Psoas muscle (tissue), 8 donors: ENCODE measurements around the gene NENF. TPM values are rescaled to one million over a fixed set of nuclear protein-coding genes. Genes with fewer than 3 reads are reported as not detected.
A peak's percentile ranks its signal among the peaks of the same experiment; 100 is the strongest.

Experiments used
- ATAC-seq, 4 donors: fragments of 200-7000 bp; cut with Tn5 transposase; one replicate each; pipeline ENCODE4 v1.9.1; 2020; ENCODE audit warnings: moderate library complexity in 3 of 4, mild to moderate bottlenecking in 2 of 4
- DNase-seq, 2 donors: peaks; one replicate each; pipeline ENCODE4 v3.0.0-alpha.2; 2020
- H3K27ac ChIP-seq: fragments of 200-600 bp; one replicate; pipeline ENCODE4 v1.8.0; 2022
- H3K27me3 ChIP-seq, 3 donors: fragments of 200-600 bp in 1 of 3; one replicate each; pipeline versions ENCODE4 v1.6.1 to v1.8.0; 2013 to 2022; ENCODE audit warnings: low read length in 2 of 3, mild to moderate bottlenecking in 2 of 3, moderate library complexity in 1 of 3; ENCODE audit not compliant: insufficient read depth in 3 of 3
- H3K36me3 ChIP-seq, 2 donors: fragments of 200-600 bp in 1 of 2; one replicate each; pipeline versions ENCODE4 v1.6.1 to v1.8.0; 2013 to 2022; ENCODE audit warnings: low read depth in 1 of 2, mild to moderate bottlenecking in 1 of 2, moderate library complexity in 1 of 2; ENCODE audit not compliant: insufficient read depth in 1 of 2
- H3K4me1 ChIP-seq: fragments of 200-600 bp; one replicate; pipeline ENCODE4 v1.8.0; 2022
- H3K4me3 ChIP-seq: fragments of 200-600 bp; one replicate; pipeline ENCODE4 v1.8.0; 2022; ENCODE audit warnings: mild to moderate bottlenecking
- H3K9me3 ChIP-seq: fragments of 200-600 bp; one replicate; pipeline ENCODE4 v1.8.0; 2022
- CTCF ChIP-seq: fragments of 200-600 bp; IDR thresholded peaks from one replicate; pipeline ENCODE4 v1.8.0; 2022; ENCODE audit warnings: antibody characterized with exemption
- WGBS, 3 donors: extraction: QIAGEN DNeasy Blood & Tissue Kit; methylation state at CpG; one replicate each; pipeline versions ENCODE4 v1.1.6 to v1.1.7; 2013; 5-methylcytosine and 5-hydroxymethylcytosine counted together
- intact Hi-C, 2 donors: fragments of 100-400 bp; cut with DNase I; formaldehyde crosslinking; loops; one replicate each; pipeline versions ENCODE4 v1.11.0 to v1.14.2; 2022
- polyA plus RNA-seq, 3 donors: library from polyadenylated mRNA; stranded (reverse); fragments of 200-250 nt; gene quantifications; one replicate each; pipeline ENCODE4 v1.2.3, GENCODE V29; 2013
- total RNA-seq, 4 donors: library from RNA; stranded (reverse); fragmentation: NEBNext Ultra II Directional in 2 of 4; extraction: Animal tissue kit (Norgen Biotek cat#: 25700) in 2 of 4; gene quantifications; one replicate each; pipeline versions ENCODE4 v1.2.1 to v1.2.4, GENCODE V29; 2021 to 2023
- donor health status: healthy with polysubstance abuse.
- donor health status: DM: no; HTN: no; CAD: no; lungs with moderate emphysema.
- donor health status: Bipolar disorder and iron deficiency.
- donor health status: healthy.
- donor health status: DM: yes; HTN: yes; CAD: no.
- donor health status: DM: no; HTN: no; CAD: no.
- donor health status: DM: no; HTN: no; CAD: no.
- donor health status: DM: yes; HTN: yes; CAD: no.

The NENF gene
- total and polyA plus RNA-seq, 7 donors = 59.3 to 74.9 (median 64.2) TPM

GRCh38 chr1:212402666-212403321 lies 29.9 kb upstream of the NENF start:
- WGBS, 3 donors = 90 to 93% (median 91%) methylated on average over 7 of the region's 7 CpGs
- no peaks in the 10 kb centered on the region for H3K9me3 ChIP-seq
- intact Hi-C loops = no loop called here
- ATAC-seq (no peak), DNase-seq (no peak)
- no peaks in the 10 kb centered on the region for H3K36me3 ChIP-seq
- no peak overlapping the region for H3K27ac ChIP-seq
- H3K4me1 ChIP-seq = no peaks in the 10 kb centered on the region
- no peak for TF ChIP-seq CTCF
- H3K27me3 ChIP-seq = no peaks in the 10 kb centered on the region
- H3K4me3 ChIP-seq = no peak overlapping the region

- ATAC-seq (no peak), DNase-seq (no peak)
- Histone ChIP-seq H3K36me3 (peaks cover 0 to 26% of the 10 kb centered on the region in 2 donors), H3K9me3 (no peaks in the 10 kb centered on the region), H3K27me3 (no peaks in the 10 kb centered on the region), H3K4me1 (peaks cover 3% of the 10 kb centered on the region), H3K27ac (no peak overlapping the region), H3K4me3 (no peak overlapping the region)
- WGBS, 3 donors = 92 to 95% (median 94%) methylated on average over 8 of the region's 8 CpGs
- intact Hi-C loops = no loop called here
- TF ChIP-seq CTCF = no peak
Measured at GRCh38 chr1:212410231-212410820, 22.4 kb upstream of the NENF start.

GRCh38 chr1:212412374-212412773 lies 20.3 kb upstream of the NENF start:
- no peak overlapping the region for H3K27ac ChIP-seq
- H3K27me3 ChIP-seq = no peaks in the 10 kb centered on the region
- no peak overlapping the region for H3K4me3 ChIP-seq
- WGBS, 3 donors = 90 to 94% (median 90%) methylated on average over 3 of the region's 3 CpGs
- ATAC-seq (no peak), DNase-seq (no peak)
- H3K4me1 ChIP-seq = peaks cover 3% of the 10 kb centered on the region
- peaks cover 0 to 26% of the 10 kb centered on the region in 2 donors for H3K36me3 ChIP-seq
- H3K9me3 ChIP-seq = no peaks in the 10 kb centered on the region
- intact Hi-C loops = no loop called here
- no peak for TF ChIP-seq CTCF

- peak; percentile 2 to 69 (median 44) for ATAC-seq
- Histone ChIP-seq H3K4me1 (peaks cover 3% of the 10 kb centered on the region), H3K9me3 (no peaks in the 10 kb centered on the region), H3K27me3 (no peaks in the 10 kb centered on the region), H3K36me3 (peaks cover 0 to 26% of the 10 kb centered on the region in 2 donors), H3K4me3 (peak overlapping the region; percentile 89), H3K27ac (no peak overlapping the region)
- no peak for TF ChIP-seq CTCF
- no peak for DNase-seq
- intact Hi-C loops = no loop called here
- 16 to 18% (median 18%) methylated on average over 21 of the region's 21 CpGs for WGBS, 3 donors
Measured at GRCh38 chr1:212413902-212414327, 18.8 kb upstream of the NENF start.
